Measurements from ENCODE around the gene HOXC9. TPM values are rescaled to one million over a fixed set of nuclear protein-coding genes. Genes with fewer than 3 reads are reported as not detected.

The HOXC9 gene
- total and polyA plus RNA-seq, 2 of the 8 experiments (the other 6 are each of a cell fraction or from before 2014, with no cell fraction given): not detected

- no peak for DNase-seq (ENCODE audit: low read depth in 1 of 2, low spot score in 2 of 2)
- FAIRE-seq: no peak
- Histone ChIP-seq H3K4me1 (replicated peaks in 1 of 4; ENCODE audit: control insufficient read depth in 3 of 4, insufficient read depth in 4 of 4, low read length in 3 of 4) (peaks cover 0 to 4% (median 0%) of the 10 kb centered on the region in 4 experiments; a peak in 3 of 7 replicates), H2AK5ac (ENCODE audit: low read depth, low read length) (no peak overlapping the region), H2AFZ (ENCODE audit: low read length) (no peak overlapping the region), H4K91ac (replicated peaks; ENCODE audit: insufficient read length, low read length) (no peak overlapping the region), H4K5ac (ENCODE audit: insufficient read length, low read depth, low read length) (no peak overlapping the region), H3K18ac (ENCODE audit: extremely low read depth, low read length) (no peak overlapping the region), H2BK20ac (ENCODE audit: low read length) (no peak overlapping the region), H3K23ac (ENCODE audit: insufficient read length) (no peak overlapping the region), H2BK15ac (ENCODE audit: low read length) (no peak overlapping the region), H2BK12ac (ENCODE audit: low read depth, low read length) (no peak overlapping the region), H3K9ac (replicated peaks in 1 of 4; ENCODE audit: extremely low read depth in 1 of 4, low read depth in 3 of 4, low read length in 3 of 4) (no peak overlapping the region), H3K9me3 (ENCODE audit: insufficient read depth in 2 of 2, low read depth in 1 of 2, low read length in 1 of 2) (no peaks in the 10 kb centered on the region), H3K23me2 (ENCODE audit: low read depth, low read length) (no peaks in the 10 kb centered on the region), H3K27me3 (replicated peaks in 1 of 4; ENCODE audit: control insufficient read depth in 3 of 4, extremely low read depth in 1 of 4, insufficient read depth in 3 of 4, low read length in 3 of 4) (peaks cover 96 to 100% (median 99%) of the 10 kb centered on the region in 4 experiments), H3K27ac (ENCODE audit: low read depth, low read length) (no peak overlapping the region), H3K4me3 (ENCODE audit: extremely low read depth in 1 of 4, insufficient read depth in 2 of 4, low read depth in 3 of 4, low read length in 4 of 4) (no peak overlapping the region), H3K36me3 (ENCODE audit: control insufficient read depth in 2 of 4, insufficient read depth in 4 of 4, low read length in 3 of 4) (no peaks in the 10 kb centered on the region), H3K4ac (replicated peaks; ENCODE audit: insufficient read length, low read depth, low read length) (no peak overlapping the region), H3K56ac (replicated peaks; ENCODE audit: insufficient read length, low read depth, low read length) (no peak overlapping the region), H4K20me1 (replicated peaks in 1 of 2; ENCODE audit: control insufficient read depth in 1 of 2, insufficient read depth in 2 of 2, low read length in 2 of 2) (peaks cover 4 to 48% of the 10 kb centered on the region in 2 experiments), H3K14ac (ENCODE audit: insufficient read length) (no peak overlapping the region), H2BK120ac (replicated peaks; ENCODE audit: low read depth, low read length) (no peak overlapping the region), H2BK5ac (ENCODE audit: low read depth, low read length) (no peak overlapping the region), H3K79me2 (ENCODE audit: control insufficient read depth in 1 of 2, insufficient read depth in 2 of 2, low read length in 2 of 2) (no peaks in the 10 kb centered on the region), H3K79me1 (ENCODE audit: low read depth, low read length) (no peaks in the 10 kb centered on the region), H4K8ac (ENCODE audit: extremely low read depth, insufficient read depth, low read length) (no peak overlapping the region), H3K4me2 (ENCODE audit: insufficient read depth in 1 of 2, low read depth in 2 of 2, low read length in 2 of 2) (no peak overlapping the region; a peak in 1 of 4 replicates)
- WGBS, 2 experiments (ENCODE audit: extremely low coverage in 1 of 2, insufficient coverage in 1 of 2, insufficient read length in 1 of 2, insufficient replicate concordance in 2 of 2, low coverage in 1 of 2, low lambda C conversion rate in 2 of 2, missing lambda C conversion rate in 1 of 2): 23% methylated on average over 13 of the region's 14 CpGs; no CpG with 5 or more reads in 1 of the 2 experiments
- TF ChIP-seq CBX8 (IDR thresholded peaks at IDR 0.05; ENCODE audit: borderline replicate concordance, low read depth, low read length) (0 out of 2 replicates have a peak, but pooled peaks have one; percentile 44), SP1 (IDR thresholded peaks at IDR 0.05; ENCODE audit: low read depth, low read length) (0 out of 2 replicates have a peak, but pooled peaks have one; percentile 45), MAFK (IDR thresholded peaks at IDR 0.05; ENCODE audit: low read depth, low read length) (no peak), RFX5 (IDR thresholded peaks at IDR 0.05; ENCODE audit: borderline replicate concordance, low read depth, low read length) (no peak), CREB1 (IDR thresholded peaks at IDR 0.05) (no peak), PHF8 (conservative IDR thresholded peaks at IDR 0.05; ENCODE audit: low read depth, low read length) (no peak), CTBP2 (IDR thresholded peaks at IDR 0.05; ENCODE audit: borderline replicate concordance, insufficient read depth, insufficient read length, low read length) (no peak), TBP (IDR thresholded peaks at IDR 0.05; ENCODE audit: low read depth, low read length) (no peak)
- ChIA-PET POLR2A (ENCODE audit: partially characterized antibody) (no interaction called here), CTCF (ENCODE audit: partially characterized antibody) (interaction anchor here (0.8 to 9.7 kb wide), 10 partner anchors 8 to 196 kb away, joined by 3 to 172 read pairs (median 6); partner anchors contain the start of genes HOXC5 and HOXC6)
Observed at GRCh38 chr12:54011665-54012532, 11.9 kb downstream of the HOXC9 start.
